Heart right ventricle (tissue), 16 donors: ENCODE data around the gene RELB. TPM values are rescaled to one million over a fixed set of nuclear protein-coding genes. Genes with fewer than 3 reads are reported as not detected.

Experiments
- ATAC-seq, 8 donors: fragments of 200-7000 bp; cut with Tn5 transposase; one replicate each; pipeline ENCODE4 v1.9.1; 2020; ENCODE audit warnings: mild to moderate bottlenecking in 8 of 8, moderate library complexity in 8 of 8, moderate number of reproducible peaks in 1 of 8
- DNase-seq, 2 donors: peaks; one replicate each; pipeline ENCODE4 v3.0.0-alpha.2; 2020
- H3K27ac ChIP-seq, 10 donors: fragments of 200-600 bp; sonication (generic) in 2 of 10; one replicate each; pipeline versions ENCODE4 v1.5.0 to v1.8.0; 2020 to 2022; ENCODE audit warnings: mild to moderate bottlenecking in 3 of 10
- H3K27me3 ChIP-seq, 7 donors: fragments of 200-600 bp; one replicate each; pipeline ENCODE4 v1.8.0; 2021 to 2022; ENCODE audit warnings: mild to moderate bottlenecking in 2 of 7
- H3K36me3 ChIP-seq, 9 donors: fragments of 200-600 bp; sonication (generic) in 1 of 9; one replicate each; pipeline versions ENCODE4 v1.5.0 to v1.8.0; 2020 to 2022; ENCODE audit warnings: mild to moderate bottlenecking in 2 of 9
- H3K4me1 ChIP-seq, 9 donors: fragments of 200-600 bp; sonication (generic) in 1 of 9; one replicate each; pipeline versions ENCODE4 v1.5.0 to v1.8.0; 2020 to 2022; ENCODE audit warnings: mild to moderate bottlenecking in 4 of 9
- H3K4me3 ChIP-seq, 10 donors: fragments of 200-600 bp; sonication (generic) in 2 of 10; one replicate each; pipeline versions ENCODE4 v1.5.0 to v1.8.0; 2020 to 2022; ENCODE audit warnings: mild to moderate bottlenecking in 7 of 10, moderate library complexity in 2 of 10
- H3K9me3 ChIP-seq, 11 donors: fragments of 200-600 bp in 10 of 11; sonication (generic) in 2 of 11; one replicate each; pipeline versions ENCODE4 v1.5.0 to v1.8.0; 2013 to 2022; ENCODE audit warnings: mild to moderate bottlenecking in 2 of 11, control low read depth in 1 of 11, moderate library complexity in 1 of 11
- WGBS, 2 donors: extraction: QIAGEN DNeasy Blood & Tissue Kit; methylation state at CpG; one replicate each; pipeline ENCODE4 v1.1.7; 2013; ENCODE audit warnings: inconsistent platforms in 1 of 2; 5-methylcytosine and 5-hydroxymethylcytosine counted together
- intact Hi-C, 10 donors: fragments of 100-400 bp; cut with DNase I; formaldehyde crosslinking; loops; one replicate each; pipeline versions ENCODE4 v1.11.1 to v1.14.2; 2022
- polyA plus RNA-seq, 2 donors: library from polyadenylated mRNA; stranded (reverse); fragments of 200-250 nt; gene quantifications; one replicate each; pipeline ENCODE4 v1.2.3, GENCODE V29; 2013
- total RNA-seq, 10 donors: library from RNA; stranded (reverse); fragmentation: NEBNext Ultra II Directional in 3 of 10; extraction: Animal tissue kit (Norgen Biotek cat#: 25700) in 3 of 10; gene quantifications; one replicate each; pipeline versions ENCODE4 v1.2.1 to v1.2.4, GENCODE V29; 2021 to 2023
- TF ChIP-seq, protein P1 (sequence below), 9 donors: fragments of 200-600 bp; sonication (generic) in 2 of 9; IDR thresholded peaks; one replicate each; pipeline versions ENCODE4 v1.5.0 to v1.8.0; 2021 to 2022; ENCODE audit warnings: antibody characterized with exemption in 9 of 9, mild to moderate bottlenecking in 5 of 9, moderate library complexity in 1 of 9
- donor health status: Arrhythmogenic right ventricular cardiomyopathy.
- donor health status: ischemic (EF 13 %, LVEDD 7.1; RV severe dilation, severe dysfunction).
- donor health status: healthy with polysubstance abuse.
- donor health status: DM: no; HTN: yes; CAD: no.
- donor health status: DM: no; HTN: no; CAD: no.
- donor health status: ischemic (EF 25% LVEDD 6.9; RV normal size, moderate dysfunction).
- donor health status: ischemic (EF 25% LVEDD 5.7; RV mildly dilated, moderate dysfunction).
- donor health status: healthy.
- donor health status: DM: yes; HTN: yes; CAD: no.
- donor health status: Ischemic cardiomyopathy.
- donor health status: ischemic (EF 35%, LVEDD 5.7; RV mildly dilated, moderate dysfunction).
- donor health status: nonischemic (EF 11% LVEDD 7.7; RV severe dilation, severe dysfunction).
- donor health status: DM: yes; HTN: yes; CAD: no.
- donor health status: PGD.
- donor health status: ischemic (EF 29% LVEDD 5.4; RV normal size, mild dysfunction).
- donor health status: nonischemic (EF 23%, LVEDD 6.1; RV moderate dilation, normal function).

RELB gene
- total and polyA plus RNA-seq, 12 donors, result 1.3 to 19.3 (median 5.5) TPM

DNA sequence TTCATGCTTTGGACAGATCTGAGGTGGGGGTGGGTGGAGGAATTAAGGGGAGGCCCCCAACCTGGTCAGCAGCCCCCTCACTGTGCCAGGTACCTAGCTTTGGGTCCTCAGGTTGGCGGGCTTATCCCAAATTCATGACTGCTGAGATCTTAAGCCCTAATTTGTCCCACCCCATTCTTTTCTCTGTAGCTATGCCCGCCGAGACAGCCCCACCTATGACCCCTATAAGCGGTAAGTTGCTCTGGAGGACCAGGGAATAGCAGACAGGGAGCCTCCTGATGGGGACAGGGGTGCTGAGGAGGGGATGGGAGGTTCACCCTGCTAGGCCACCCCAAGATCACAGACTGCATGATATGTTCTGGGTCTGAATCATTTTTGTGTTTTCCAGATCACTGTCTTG, 60.7 kb downstream of the RELB start:
- no peak for ATAC-seq
- H3K36me3 ChIP-seq, result peaks cover 10 to 100% (median 75%) of the 10 kb centered on the region in 9 donors

DNA sequence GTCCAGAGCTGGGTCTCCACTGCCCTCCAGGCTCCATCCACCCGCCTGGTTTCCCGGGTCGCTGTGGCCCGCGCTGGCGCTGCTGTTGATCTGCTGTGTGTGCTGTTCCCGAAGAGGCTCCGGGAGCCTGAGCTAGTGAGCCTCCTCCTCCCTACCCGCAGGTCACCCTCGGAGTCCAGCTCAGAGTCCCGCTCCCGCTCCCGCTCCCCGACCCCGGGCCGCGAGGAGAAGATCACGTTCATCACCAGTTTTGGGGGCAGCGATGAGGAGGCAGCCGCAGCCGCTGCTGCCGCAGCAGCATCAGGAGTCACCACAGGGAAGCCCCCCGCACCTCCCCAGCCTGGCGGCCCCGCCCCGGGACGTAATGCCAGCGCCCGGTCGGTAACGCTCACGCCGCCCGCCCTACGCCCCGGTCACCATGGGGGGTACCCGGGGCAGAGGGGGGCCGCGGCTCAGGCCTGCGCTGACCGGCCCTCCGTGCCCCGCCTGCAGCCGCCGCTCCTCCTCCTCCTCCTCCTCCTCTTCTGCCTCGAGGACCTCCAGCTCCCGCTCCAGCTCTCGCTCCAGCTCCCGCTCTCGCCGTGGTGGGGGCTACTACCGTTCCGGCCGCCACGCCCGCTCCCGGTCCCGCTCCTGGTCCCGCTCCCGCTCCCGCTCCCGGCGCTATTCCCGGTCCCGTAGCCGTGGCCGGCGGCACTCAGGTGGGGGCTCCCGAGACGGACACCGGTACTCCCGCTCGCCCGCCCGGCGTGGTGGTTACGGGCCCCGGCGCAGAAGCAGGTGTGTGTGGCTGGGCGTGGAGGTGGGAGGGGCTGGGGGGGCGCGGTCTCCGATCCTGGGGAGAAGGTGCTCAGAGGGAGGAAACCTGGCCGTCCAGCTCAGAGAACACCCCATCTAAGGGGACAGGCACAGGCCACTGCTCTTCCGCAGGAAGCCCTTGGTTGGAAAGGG, 62.9 kb downstream of the RELB start:
- WGBS, 2 donors, result 96 to 97% methylated on average over 80 to 85 of the region's 85 CpGs
- peaks cover 10 to 100% (median 73%) of the 10 kb centered on the region in 9 donors for H3K36me3 ChIP-seq

More for the DNA sequence above, 60.7 kb downstream of the RELB start:
- Histone ChIP-seq H3K27me3 (no peaks in the 10 kb centered on the region), H3K27ac (no peak overlapping the region), H3K9me3 (no peaks in the 10 kb centered on the region), H3K4me3 (no peak overlapping the region), H3K4me1 (no peaks in the 10 kb centered on the region)
- intact Hi-C loops, result no loop called here
- WGBS, 2 donors, result 91 to 94% methylated on average over 4 of the region's 4 CpGs
- TF ChIP-seq, protein P1, sequence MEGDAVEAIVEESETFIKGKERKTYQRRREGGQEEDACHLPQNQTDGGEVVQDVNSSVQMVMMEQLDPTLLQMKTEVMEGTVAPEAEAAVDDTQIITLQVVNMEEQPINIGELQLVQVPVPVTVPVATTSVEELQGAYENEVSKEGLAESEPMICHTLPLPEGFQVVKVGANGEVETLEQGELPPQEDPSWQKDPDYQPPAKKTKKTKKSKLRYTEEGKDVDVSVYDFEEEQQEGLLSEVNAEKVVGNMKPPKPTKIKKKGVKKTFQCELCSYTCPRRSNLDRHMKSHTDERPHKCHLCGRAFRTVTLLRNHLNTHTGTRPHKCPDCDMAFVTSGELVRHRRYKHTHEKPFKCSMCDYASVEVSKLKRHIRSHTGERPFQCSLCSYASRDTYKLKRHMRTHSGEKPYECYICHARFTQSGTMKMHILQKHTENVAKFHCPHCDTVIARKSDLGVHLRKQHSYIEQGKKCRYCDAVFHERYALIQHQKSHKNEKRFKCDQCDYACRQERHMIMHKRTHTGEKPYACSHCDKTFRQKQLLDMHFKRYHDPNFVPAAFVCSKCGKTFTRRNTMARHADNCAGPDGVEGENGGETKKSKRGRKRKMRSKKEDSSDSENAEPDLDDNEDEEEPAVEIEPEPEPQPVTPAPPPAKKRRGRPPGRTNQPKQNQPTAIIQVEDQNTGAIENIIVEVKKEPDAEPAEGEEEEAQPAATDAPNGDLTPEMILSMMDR (IDR thresholded peaks at IDR 0.05), result no peak
- DNase-seq, result no peak

DNA sequence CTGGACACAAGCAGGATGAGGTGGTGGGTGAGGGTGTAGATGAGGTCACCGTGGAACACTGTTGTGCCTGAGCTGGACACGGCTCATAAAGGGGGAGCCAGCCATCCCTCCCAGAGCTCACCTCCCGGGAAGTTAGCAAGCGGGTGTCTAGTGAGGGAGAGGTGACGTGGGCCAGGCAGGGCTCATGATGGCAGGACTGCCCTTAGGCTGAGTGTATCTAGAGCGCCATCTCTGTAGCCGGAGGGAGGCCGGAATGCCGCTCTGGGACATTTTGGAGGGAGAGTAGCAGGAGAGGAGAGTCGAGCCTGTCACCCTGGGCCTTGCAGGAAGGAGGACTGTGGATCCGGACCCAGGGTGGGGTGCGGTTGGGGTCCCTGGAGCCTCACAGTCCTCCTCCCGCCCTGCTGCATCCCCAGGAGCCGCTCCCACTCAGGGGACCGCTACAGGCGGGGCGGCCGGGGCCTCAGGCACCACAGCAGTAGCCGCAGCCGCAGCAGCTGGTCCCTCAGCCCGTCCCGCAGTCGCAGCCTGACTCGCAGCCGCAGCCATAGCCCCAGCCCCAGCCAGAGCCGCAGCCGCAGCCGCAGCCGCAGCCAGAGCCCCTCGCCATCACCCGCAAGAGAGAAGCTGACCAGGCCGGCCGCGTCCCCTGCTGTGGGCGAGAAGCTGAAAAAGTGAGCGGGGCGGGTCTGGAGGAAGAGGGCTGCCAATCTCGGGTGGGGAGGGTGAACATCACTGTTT, 65.8 kb downstream of the RELB start:
- DNase-seq (no peak), ATAC-seq (no peak)
- 85 to 91% methylated on average over 38 of the region's 38 CpGs for WGBS, 2 donors
- Histone ChIP-seq H3K27ac (no peak overlapping the region), H3K27me3 (no peaks in the 10 kb centered on the region), H3K36me3 (peaks cover 5 to 100% (median 66%) of the 10 kb centered on the region in 9 donors), H3K4me3 (no peak overlapping the region), H3K9me3 (no peaks in the 10 kb centered on the region), H3K4me1 (no peaks in the 10 kb centered on the region)
- TF ChIP-seq, protein P1 (IDR thresholded peaks at IDR 0.05), result no peak
- intact Hi-C loops, result no loop called here

More for the DNA sequence above, 62.9 kb downstream of the RELB start:
- DNase-seq (no peak), ATAC-seq (no peak)
- Histone ChIP-seq H3K4me3 (no peak overlapping the region), H3K27ac (no peak overlapping the region), H3K9me3 (no peaks in the 10 kb centered on the region), H3K4me1 (no peaks in the 10 kb centered on the region), H3K27me3 (no peaks in the 10 kb centered on the region)
- TF ChIP-seq, protein P1 (IDR thresholded peaks at IDR 0.05), result no peak
- intact Hi-C loops, result no loop called here

DNA sequence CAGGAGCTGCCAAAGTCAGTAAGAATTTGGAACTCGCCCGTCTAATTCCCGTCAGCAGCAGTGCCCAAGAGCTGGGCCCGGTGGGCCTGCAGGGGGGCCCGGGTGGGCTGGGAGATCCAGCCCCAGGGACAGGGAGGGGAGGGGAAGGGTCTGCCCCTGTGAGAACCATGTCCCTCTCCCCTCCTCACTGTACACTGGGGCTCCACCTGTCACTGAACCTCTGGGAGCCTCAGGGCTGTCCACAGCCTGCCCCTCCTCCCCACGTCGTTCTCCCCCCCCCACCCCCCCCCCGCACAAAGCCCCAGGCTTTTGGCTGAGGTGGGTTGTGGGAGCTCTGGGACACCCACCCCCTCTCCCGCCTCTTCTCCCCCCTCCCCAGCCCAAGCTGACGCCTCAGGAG, 66.8 kb downstream of the RELB start:
- Histone ChIP-seq H3K4me3 (no peak overlapping the region), H3K27ac (no peak overlapping the region), H3K4me1 (no peaks in the 10 kb centered on the region), H3K27me3 (no peaks in the 10 kb centered on the region), H3K36me3 (peaks cover 5 to 97% (median 56%) of the 10 kb centered on the region in 9 donors), H3K9me3 (no peaks in the 10 kb centered on the region)
- TF ChIP-seq, protein P1 (IDR thresholded peaks at IDR 0.05), result no peak
- no peak for ATAC-seq
- WGBS, 2 donors, result 72 to 87% methylated on average over 7 to 10 of the region's 10 CpGs
- intact Hi-C loops, result no loop called here
- no peak for DNase-seq
